ENCODE measurements around the gene LRRC10B.

The LRRC10B gene

DNA sequence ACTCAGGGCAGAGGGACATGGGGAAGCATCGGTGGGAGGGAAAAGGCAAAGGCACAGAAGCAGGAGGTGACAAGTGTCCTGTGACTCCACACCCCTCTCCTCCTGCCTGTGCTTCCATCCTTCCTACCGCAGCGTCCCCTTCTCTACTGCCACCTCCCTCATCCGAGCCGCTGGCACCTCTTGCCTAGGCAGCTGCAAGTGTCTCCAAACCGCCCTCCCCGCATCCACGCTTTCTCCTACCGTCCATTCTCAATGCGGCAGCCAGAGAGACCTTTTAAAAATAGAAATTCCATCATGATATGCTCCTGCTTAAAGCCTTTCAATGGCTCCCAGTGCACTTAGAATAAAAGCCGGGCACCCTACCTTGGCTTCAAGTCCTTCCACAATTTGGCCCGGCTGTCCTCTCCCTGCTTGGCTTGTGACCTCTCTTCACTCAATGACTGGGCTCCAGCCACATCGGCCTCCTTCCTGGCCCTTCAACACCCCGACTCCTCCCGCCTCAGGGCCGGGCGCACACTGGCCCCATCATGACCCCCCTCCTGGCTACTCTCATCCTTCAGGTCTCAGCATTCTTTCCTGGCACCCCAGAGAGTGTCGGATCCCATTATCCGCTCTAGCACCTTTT, 16.5 kb downstream of the LRRC10B start:
- TF ChIP-seq, protein P1, sequence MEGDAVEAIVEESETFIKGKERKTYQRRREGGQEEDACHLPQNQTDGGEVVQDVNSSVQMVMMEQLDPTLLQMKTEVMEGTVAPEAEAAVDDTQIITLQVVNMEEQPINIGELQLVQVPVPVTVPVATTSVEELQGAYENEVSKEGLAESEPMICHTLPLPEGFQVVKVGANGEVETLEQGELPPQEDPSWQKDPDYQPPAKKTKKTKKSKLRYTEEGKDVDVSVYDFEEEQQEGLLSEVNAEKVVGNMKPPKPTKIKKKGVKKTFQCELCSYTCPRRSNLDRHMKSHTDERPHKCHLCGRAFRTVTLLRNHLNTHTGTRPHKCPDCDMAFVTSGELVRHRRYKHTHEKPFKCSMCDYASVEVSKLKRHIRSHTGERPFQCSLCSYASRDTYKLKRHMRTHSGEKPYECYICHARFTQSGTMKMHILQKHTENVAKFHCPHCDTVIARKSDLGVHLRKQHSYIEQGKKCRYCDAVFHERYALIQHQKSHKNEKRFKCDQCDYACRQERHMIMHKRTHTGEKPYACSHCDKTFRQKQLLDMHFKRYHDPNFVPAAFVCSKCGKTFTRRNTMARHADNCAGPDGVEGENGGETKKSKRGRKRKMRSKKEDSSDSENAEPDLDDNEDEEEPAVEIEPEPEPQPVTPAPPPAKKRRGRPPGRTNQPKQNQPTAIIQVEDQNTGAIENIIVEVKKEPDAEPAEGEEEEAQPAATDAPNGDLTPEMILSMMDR (IDR thresholded peaks at IDR 0.05; ENCODE audit: insufficient read depth, missing control alignments): no peak
- DNase-seq (ENCODE audit: insufficient read length, low spot score): no peak
- FAIRE-seq: no peak

DNA sequence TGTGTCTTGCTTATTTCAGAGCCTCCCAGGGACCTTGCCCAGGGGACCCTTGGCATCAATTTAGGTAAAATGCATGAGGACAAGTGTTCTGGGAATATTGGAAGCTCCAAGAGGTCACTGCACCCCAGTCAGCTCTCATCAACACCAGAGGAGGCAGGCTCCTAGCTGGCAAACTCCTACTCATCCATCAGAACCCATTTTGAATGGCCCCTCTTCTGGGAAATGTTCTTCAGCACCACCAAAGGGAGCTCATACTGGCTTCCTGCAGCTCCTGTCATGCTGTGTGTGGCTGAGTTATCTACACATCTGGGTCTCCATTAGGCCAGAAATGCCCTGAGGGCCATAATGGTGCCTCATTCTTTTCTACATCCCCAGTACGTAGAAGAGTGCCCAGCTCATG, 17.7 kb downstream of the LRRC10B start:
- no peak for FAIRE-seq
- no peak for DNase-seq (ENCODE audit: insufficient read length, low spot score)
- TF ChIP-seq, protein P1 (IDR thresholded peaks at IDR 0.05; ENCODE audit: insufficient read depth, missing control alignments): no peak

- TF ChIP-seq, protein P1 (IDR thresholded peaks at IDR 0.05; ENCODE audit: insufficient read depth, missing control alignments): no peak
- FAIRE-seq (no peak), DNase-seq (ENCODE audit: insufficient read length, low spot score) (no peak)
These were observed 18.6 kb downstream of the LRRC10B start for GRCh38 chr11:61526956-61527731.

DNA sequence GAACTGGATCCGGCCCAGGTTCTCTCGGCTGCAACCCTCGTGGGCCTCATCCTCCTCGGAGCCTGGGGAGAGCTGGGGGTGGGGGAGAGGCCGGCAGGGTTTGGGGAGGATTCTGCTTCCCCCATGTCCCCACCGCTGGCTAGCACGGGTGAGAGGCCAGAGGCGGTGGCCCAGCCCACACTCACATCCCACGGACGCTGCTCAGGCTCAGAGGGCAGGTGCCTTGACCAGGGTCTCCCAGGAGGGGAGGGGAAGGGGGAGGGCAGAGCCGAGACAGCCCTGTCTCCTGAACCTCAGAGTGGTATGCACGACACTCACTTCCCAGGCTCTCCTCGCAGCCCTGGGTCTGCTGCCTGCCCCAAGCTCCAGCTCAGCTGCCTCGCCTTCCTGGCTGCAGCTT, 19.6 kb downstream of the LRRC10B start:
- TF ChIP-seq, protein P1 (IDR thresholded peaks at IDR 0.05; ENCODE audit: insufficient read depth, missing control alignments): no peak
- DNase-seq (ENCODE audit: insufficient read length, low spot score) (no peak), FAIRE-seq (no peak)

- FAIRE-seq (no peak), DNase-seq (ENCODE audit: insufficient read length, low spot score) (no peak)
- TF ChIP-seq, protein P1 (IDR thresholded peaks at IDR 0.05; ENCODE audit: insufficient read depth, missing control alignments): no peak
These were observed 21.1 kb downstream of the LRRC10B start for GRCh38 chr11:61529537-61530225.

DNA sequence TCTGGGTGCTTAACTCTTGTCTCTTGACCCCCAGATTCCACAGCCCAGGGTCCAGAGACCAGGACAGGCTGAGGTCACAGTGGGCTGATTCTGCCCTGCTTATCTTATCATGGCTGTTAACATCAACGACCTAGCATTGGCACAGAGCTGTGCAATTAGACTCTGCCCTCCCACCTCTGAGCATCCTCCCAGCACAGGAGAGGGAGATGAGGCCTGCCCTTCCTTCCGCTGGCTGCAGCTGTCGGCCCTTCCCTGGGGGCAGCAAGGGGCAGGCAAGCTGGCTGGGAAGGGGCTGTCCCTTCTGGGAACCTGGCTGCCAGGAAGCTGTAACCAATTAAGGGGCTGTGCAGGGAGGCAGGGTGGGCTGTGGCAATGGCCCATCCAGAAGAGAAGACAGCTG, 22.5 kb downstream of the LRRC10B start:
- DNase-seq (ENCODE audit: insufficient read length, low spot score) (no peak), FAIRE-seq (no peak)
- TF ChIP-seq, protein P1 (IDR thresholded peaks at IDR 0.05; ENCODE audit: insufficient read depth, missing control alignments): no peak
